Measurements from ENCODE around the gene KCNJ5. TPM values are rescaled to one million over a fixed set of nuclear protein-coding genes. Genes with fewer than 3 reads are reported as not detected.

KCNJ5 gene
- total RNA-seq, 1 experiment from 2014 or later: 0.11 TPM

DNA sequence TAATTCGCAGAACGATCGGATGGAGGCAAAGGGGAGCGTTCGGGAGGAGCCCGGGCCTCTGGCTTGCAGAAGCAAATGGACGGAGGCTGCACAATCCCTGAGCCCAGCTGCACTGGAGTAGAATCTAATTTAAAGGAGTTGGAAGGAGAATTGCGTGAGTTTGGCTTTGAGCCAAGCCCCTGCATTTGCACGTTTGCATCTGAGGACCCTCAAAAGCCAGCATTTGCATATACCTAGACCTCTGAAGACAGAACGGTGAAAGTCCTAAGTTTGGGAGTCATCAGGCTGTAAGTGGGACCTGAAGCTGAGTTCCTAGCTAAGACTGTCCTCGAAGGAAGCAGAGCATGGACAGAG, 35.9 kb downstream of the KCNJ5 start:
- no peaks in the 10 kb centered on the region for H3K79me1 ChIP-seq (ENCODE audit: insufficient read depth, low read depth, low read length, poor library complexity, severe bottlenecking)
- H3K4me1 ChIP-seq (ENCODE audit: insufficient read depth, low read length): peaks cover 13% of the 10 kb centered on the region
- H3K9ac ChIP-seq (ENCODE audit: extremely low read depth, insufficient read length, low read length): no peak overlapping the region
- H3K18ac ChIP-seq (ENCODE audit: insufficient read length, low read depth, low read length): no peak overlapping the region
- H3K27ac ChIP-seq (ENCODE audit: insufficient read length, low read depth, low read length): no peak overlapping the region
- H3T11ph ChIP-seq (ENCODE audit: low read length): no peak overlapping the region
- no peak overlapping the region for H4K5ac ChIP-seq (ENCODE audit: insufficient read length, low read depth, low read length)
- no peak overlapping the region for H3K4me2 ChIP-seq (ENCODE audit: insufficient read depth, insufficient read length, low read length)
- H3K4me3 Mint-ChIP-seq: no peak overlapping the region
- peaks cover 86% of the 10 kb centered on the region for H3K27me3 Mint-ChIP-seq (ENCODE audit: low read depth)
- no CpG with 5 or more reads among the region's 11 CpGs for WGBS (ENCODE audit: extremely low coverage, insufficient read length, low lambda C conversion rate)
- no peak overlapping the region for H4K91ac ChIP-seq (ENCODE audit: insufficient read length, low read depth, low read length)
- H3K23ac ChIP-seq (ENCODE audit: insufficient read length, low read depth, low read length): no peak overlapping the region
- no peaks in the 10 kb centered on the region for H3K79me2 ChIP-seq (ENCODE audit: insufficient read depth, low read length)
- H3K4me1 Mint-ChIP-seq: peaks cover 51 to 56% of the 10 kb centered on the region in 2 experiments
- H2AK5ac ChIP-seq (ENCODE audit: insufficient read length, low read length): no peak overlapping the region
- H4K8ac ChIP-seq (replicated peaks; ENCODE audit: insufficient read length, low read depth, low read length): no peak overlapping the region
- peaks cover 0 to 3% of the 10 kb centered on the region in 2 experiments; a peak in 2 of 5 replicates for H3K9me3 Mint-ChIP-seq
- H3K27me3 ChIP-seq (ENCODE audit: insufficient read depth, low read length): peaks cover 19% of the 10 kb centered on the region; the same call in 1 of the 2 replicates
- no peak overlapping the region for H3K4ac ChIP-seq (ENCODE audit: low read depth, low read length)
- no peak overlapping the region for H2BK15ac ChIP-seq (ENCODE audit: low read depth, low read length)
- H3K14ac ChIP-seq (ENCODE audit: insufficient read depth, low read length): no peak overlapping the region
- H4K20me1 ChIP-seq (ENCODE audit: control insufficient read depth, insufficient read depth, insufficient read length): no peaks in the 10 kb centered on the region
- H3K27ac Mint-ChIP-seq: no peak overlapping the region
- H2BK120ac ChIP-seq (ENCODE audit: low read depth, low read length, poor library complexity, severe bottlenecking): no peak overlapping the region
- no peak for TF ChIP-seq CTCF (conservative IDR thresholded peaks at IDR 0.05)
- H3K9me3 ChIP-seq (ENCODE audit: control insufficient read depth, low read depth, low read length): no peaks in the 10 kb centered on the region
- H3K23me2 ChIP-seq (ENCODE audit: insufficient read length, low read depth, low read length, poor library complexity, severe bottlenecking): no peaks in the 10 kb centered on the region
- no peak overlapping the region for H2AFZ ChIP-seq (ENCODE audit: low read length)
- no peak overlapping the region for H2BK12ac ChIP-seq (ENCODE audit: insufficient read length, low read depth, low read length)
- H3K36me3 Mint-ChIP-seq (ENCODE audit: insufficient read depth in 1 of 3, low read depth in 3 of 3): no peaks in the 10 kb centered on the region
- H3K56ac ChIP-seq (ENCODE audit: insufficient read length, low read depth, low read length): no peak overlapping the region
- no peak overlapping the region for H2BK20ac ChIP-seq (ENCODE audit: low read depth, low read length, poor library complexity, severe bottlenecking)
- DNase-seq: no peak
- H2BK5ac ChIP-seq (ENCODE audit: insufficient read length, low read length): no peak overlapping the region

Data from H9 (cell line).